Osteocyte (in vitro differentiated cells): ENCODE results near the gene COL4A4. TPM values are rescaled to one million over a fixed set of nuclear protein-coding genes. Genes with fewer than 3 reads are reported as not detected.

ENCODE experiments used
- DNase-seq: peaks from one replicate; pipeline ENCODE4 v3.0.0; 2021; ENCODE audit warnings: mixed read lengths; ENCODE audit not compliant: unreplicated experiment; ENCODE audit errors: extremely low spot score
- H3K27ac Mint-ChIP-seq: one replicate; pipeline ENCODE4 v1.8.0; 2021; ENCODE audit warnings: mild to moderate bottlenecking, mixed read lengths; ENCODE audit not compliant: unreplicated experiment
- H3K27me3 Mint-ChIP-seq: one replicate; pipeline ENCODE4 v1.8.0; 2021; ENCODE audit warnings: mixed read lengths; ENCODE audit not compliant: unreplicated experiment
- H3K36me3 Mint-ChIP-seq: one replicate; pipeline ENCODE4 v1.8.0; 2021; ENCODE audit warnings: mixed read lengths; ENCODE audit not compliant: unreplicated experiment
- H3K4me1 Mint-ChIP-seq: one replicate; pipeline ENCODE4 v1.8.0; 2021; ENCODE audit warnings: mixed read lengths; ENCODE audit not compliant: unreplicated experiment
- H3K4me3 Mint-ChIP-seq: one replicate; pipeline ENCODE4 v1.8.0; 2021; ENCODE audit warnings: mild to moderate bottlenecking, moderate library complexity, mixed read lengths; ENCODE audit not compliant: unreplicated experiment
- H3K9me3 Mint-ChIP-seq: one replicate; pipeline ENCODE4 v1.8.0; 2021; ENCODE audit warnings: mixed read lengths; ENCODE audit not compliant: unreplicated experiment
- CTCF ChIP-seq: fragments of 200-600 bp; sonication (generic); IDR thresholded peaks from 2 replicates; pipeline ENCODE4 v1.5.0; 2021; ENCODE audit warnings: antibody characterized with exemption, mild to moderate bottlenecking, moderate library complexity
- total RNA-seq: library from RNA; stranded (reverse); gene quantifications from 2 replicates; pipeline ENCODE4 v1.2.1, GENCODE V29; 2021

Gene COL4A4
- total RNA-seq, 1 donor from 2014 or later, result 2.0 TPM

- H3K9me3 Mint-ChIP-seq, result no peaks in the 10 kb centered on the region
- H3K4me3 Mint-ChIP-seq, result no peak overlapping the region
Measured at GRCh38 chr2:227153307-227153706, 10.7 kb downstream of the COL4A4 start.

GRCh38 chr2:227152093-227152766, 11.8 kb downstream of the COL4A4 start:
- no peak for TF ChIP-seq CTCF
- no peak overlapping the region for H3K27ac Mint-ChIP-seq
- H3K27me3 Mint-ChIP-seq, result peaks cover 3% of the 10 kb centered on the region
- H3K36me3 Mint-ChIP-seq, result peaks cover 2% of the 10 kb centered on the region
- no peaks in the 10 kb centered on the region for H3K4me1 Mint-ChIP-seq
- H3K4me3 Mint-ChIP-seq, result no peak overlapping the region
- DNase-seq, result no peak
- no peaks in the 10 kb centered on the region for H3K9me3 Mint-ChIP-seq

More at GRCh38 chr2:227153307-227153706, 10.7 kb downstream of the COL4A4 start:
- DNase-seq, result no peak
- Mint-ChIP-seq H3K36me3 (peaks cover 2% of the 10 kb centered on the region), H3K4me1 (no peaks in the 10 kb centered on the region), H3K27ac (no peak overlapping the region), H3K27me3 (peaks cover 7% of the 10 kb centered on the region)
- no peak for TF ChIP-seq CTCF

- Mint-ChIP-seq H3K4me3 (no peak overlapping the region), H3K9me3 (peaks cover 3% of the 10 kb centered on the region), H3K4me1 (no peaks in the 10 kb centered on the region), H3K27me3 (no peaks in the 10 kb centered on the region), H3K27ac (no peak overlapping the region), H3K36me3 (peaks cover 2% of the 10 kb centered on the region)
- no peak for TF ChIP-seq CTCF
- no peak for DNase-seq
Measured at GRCh38 chr2:227150222-227150936, 13.6 kb downstream of the COL4A4 start.

GRCh38 chr2:227148106-227148505, 15.9 kb downstream of the COL4A4 start:
- H3K4me1 Mint-ChIP-seq, result no peaks in the 10 kb centered on the region
- no peak overlapping the region for H3K27ac Mint-ChIP-seq
- no peak overlapping the region for H3K4me3 Mint-ChIP-seq
- DNase-seq, result no peak
- H3K27me3 Mint-ChIP-seq, result no peaks in the 10 kb centered on the region
- peaks cover 2% of the 10 kb centered on the region for H3K36me3 Mint-ChIP-seq
- peaks cover 3% of the 10 kb centered on the region for H3K9me3 Mint-ChIP-seq
- no peak for TF ChIP-seq CTCF

- Mint-ChIP-seq H3K4me1 (no peaks in the 10 kb centered on the region), H3K9me3 (peaks cover 3% of the 10 kb centered on the region), H3K27me3 (no peaks in the 10 kb centered on the region), H3K36me3 (peaks cover 2% of the 10 kb centered on the region), H3K4me3 (no peak overlapping the region), H3K27ac (no peak overlapping the region)
- TF ChIP-seq CTCF, result no peak
- no peak for DNase-seq
Measured at GRCh38 chr2:227147023-227147422, 17.0 kb downstream of the COL4A4 start.
